EH (cell line): ENCODE measurements around the gene CEMP1.

Experiments
- DNase-seq: peaks from one replicate; pipeline ENCODE4 v3.0.0-alpha.2; 2015; ENCODE audit warnings: low read depth

Gene CEMP1

DNA sequence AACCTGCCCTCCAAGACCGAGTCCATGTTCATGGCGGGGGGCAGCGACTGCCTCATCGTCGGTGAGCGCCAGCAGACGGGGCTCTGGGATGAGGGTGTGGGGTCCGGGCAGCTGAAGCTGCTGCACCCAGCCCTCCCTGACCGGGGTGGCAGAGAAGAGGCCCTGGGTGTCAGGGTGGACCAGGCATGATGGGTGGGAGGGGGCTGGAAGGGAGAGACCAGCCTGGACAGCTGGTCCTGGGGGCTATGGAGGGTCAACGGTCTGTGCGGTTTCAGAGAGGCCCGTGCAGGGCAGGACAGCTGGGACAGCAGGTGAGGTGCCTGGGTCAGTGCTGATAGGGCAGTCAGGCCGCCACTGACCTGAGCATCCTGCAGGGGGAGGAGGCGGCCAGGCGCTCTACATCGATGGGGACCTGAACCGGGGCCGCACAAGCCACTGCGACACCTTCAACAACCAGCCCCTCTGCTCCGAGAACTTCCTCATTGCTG, 30.7 kb downstream of the CEMP1 start:
- DNase-seq = no peak

DNA sequence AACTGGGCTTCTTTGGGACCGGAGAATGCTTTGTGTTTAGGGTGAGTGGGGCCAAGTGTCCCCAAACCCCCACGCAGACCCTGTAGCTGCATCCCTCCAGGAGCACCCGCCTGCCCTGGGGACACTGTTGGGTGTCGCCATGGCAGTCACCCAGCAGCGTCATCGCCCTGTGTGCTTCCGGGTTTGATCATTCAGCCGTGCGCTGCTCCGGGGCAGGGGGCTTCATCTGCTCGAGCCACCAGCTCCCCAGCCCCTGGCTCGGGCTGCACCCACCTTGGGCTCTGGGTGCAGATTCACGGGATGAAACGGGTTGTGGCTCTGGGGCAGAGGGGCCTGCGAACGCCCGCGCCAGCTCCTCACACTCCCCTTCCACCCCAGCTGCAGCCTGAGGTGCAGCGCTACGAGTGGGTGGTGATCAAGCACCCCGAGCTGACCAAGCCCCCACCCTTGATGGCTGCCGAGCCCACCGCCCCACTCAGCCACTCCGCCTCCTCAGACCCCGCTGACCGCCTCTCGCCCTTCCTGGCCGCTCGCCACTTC, 31.2 kb downstream of the CEMP1 start:
- DNase-seq = no peak

DNA sequence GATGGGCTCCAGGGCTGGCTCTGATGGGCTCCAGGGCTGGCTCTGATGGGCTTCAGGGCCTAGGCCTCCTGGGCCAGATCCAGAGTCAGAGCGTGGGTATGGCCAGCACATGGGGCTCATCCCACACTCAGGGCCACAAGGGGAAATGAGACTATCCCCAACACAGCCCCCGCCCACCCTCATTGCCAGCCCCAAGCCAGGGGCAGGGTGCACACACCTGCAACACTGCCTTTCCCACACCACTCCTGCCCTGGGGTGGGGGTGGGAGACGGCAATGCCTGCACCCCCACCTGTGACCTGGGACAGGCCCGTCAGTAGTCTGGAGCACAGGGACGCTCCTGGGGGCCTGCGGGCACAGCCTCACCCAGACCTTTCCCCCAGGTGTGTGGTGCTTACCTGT, 31.8 kb downstream of the CEMP1 start:
- no peak for DNase-seq

DNA sequence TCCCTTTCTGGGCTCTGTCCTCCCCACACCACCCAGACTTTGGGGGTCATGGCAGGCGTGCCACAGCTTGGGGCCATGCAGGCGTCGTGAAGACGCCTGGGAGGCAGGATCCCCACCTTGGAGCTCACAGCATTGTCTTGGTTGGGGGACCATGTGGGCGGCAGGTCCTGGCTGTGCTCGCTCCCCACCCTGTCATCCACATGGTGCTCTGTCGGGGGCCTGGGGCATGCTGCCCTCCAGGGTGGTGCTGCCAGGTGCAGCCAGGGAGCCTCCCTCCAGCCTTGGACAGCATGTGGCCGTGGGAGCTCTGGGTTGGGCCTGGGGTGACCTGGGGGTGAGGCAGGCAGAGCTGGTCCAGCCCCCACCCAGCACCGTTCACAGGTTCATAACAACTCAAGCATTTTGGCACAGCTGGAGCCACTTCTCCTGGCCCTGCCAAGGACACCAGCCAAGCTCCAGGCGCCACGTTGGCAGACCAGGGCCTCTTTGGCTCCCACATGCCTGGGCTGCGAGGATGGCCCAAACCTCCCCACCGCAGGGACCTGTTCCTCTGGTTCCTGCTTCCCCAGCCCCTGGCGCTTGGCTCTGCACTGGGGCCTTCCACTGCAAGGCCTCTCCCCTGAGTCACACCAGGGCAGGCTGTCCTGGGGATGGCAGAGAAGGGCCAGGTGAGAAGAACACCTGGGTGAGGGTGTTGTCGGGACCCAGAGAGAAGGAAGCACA, 32.5 kb downstream of the CEMP1 start:
- DNase-seq = no peak

DNA sequence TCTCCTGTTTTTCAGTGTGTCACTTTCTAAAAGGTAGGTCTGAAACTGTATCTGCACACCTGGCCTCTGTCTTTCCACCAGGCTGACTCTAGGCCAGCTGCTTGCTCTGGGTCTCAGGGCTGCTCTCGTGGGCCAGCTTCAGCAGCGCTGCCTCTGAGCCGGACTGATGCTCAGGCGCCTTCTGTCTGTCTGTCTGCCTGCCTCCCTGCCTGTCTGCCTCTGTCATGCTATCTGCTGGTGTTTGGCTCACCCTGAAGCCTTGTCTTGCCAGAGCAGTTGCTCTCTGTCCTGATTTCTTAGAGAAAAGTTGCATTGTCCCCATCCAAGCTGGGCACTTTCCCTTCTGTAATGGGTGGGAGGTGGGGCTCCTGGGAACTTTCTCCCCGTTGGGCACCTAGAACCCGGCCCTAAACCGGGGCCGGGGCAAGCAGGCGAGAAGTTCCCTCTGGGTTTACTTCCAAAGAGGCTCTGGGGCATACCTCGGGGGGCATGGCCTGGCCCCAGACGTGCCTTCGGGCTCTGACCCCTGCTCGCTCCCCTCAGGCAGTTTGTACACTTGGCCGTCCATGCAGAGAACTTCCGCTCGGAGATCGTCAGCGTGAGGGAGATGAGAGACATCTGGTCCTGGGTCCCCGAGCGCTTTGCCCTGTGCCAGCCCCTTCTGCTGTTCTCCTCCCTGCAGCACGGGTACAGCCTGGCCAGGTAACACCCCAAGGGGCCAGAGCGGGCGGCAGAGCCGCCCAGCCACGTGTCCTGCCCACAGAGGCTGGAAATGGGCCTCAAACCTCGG, 33.3 kb downstream of the CEMP1 start:
- DNase-seq = no peak

DNA sequence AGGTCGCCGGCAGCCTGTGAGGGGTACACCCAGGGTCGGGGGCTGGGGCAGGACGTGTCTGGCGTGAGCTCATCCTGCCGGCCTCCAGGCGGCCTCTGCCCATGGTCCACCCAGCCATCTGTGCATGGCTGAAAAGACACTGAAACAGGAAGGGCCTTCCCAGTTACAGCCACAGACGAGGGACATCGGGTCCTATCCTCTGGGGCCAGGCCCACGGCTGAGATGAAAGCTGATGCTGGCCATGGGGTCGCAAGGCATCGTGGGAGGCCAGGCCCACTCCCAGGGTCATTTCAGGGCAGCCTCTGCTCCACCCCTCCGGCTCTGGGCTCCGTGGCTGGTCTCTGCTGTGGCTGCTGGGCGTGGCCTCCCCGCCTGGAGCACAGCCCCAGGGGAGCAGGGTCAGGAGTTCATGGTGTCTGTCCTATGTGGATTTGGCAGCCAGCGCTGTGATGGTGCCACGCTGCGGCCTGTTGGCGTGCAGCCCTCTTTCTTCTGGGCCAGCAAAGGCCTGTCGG, 34.0 kb downstream of the CEMP1 start:
- DNase-seq = no peak

DNA sequence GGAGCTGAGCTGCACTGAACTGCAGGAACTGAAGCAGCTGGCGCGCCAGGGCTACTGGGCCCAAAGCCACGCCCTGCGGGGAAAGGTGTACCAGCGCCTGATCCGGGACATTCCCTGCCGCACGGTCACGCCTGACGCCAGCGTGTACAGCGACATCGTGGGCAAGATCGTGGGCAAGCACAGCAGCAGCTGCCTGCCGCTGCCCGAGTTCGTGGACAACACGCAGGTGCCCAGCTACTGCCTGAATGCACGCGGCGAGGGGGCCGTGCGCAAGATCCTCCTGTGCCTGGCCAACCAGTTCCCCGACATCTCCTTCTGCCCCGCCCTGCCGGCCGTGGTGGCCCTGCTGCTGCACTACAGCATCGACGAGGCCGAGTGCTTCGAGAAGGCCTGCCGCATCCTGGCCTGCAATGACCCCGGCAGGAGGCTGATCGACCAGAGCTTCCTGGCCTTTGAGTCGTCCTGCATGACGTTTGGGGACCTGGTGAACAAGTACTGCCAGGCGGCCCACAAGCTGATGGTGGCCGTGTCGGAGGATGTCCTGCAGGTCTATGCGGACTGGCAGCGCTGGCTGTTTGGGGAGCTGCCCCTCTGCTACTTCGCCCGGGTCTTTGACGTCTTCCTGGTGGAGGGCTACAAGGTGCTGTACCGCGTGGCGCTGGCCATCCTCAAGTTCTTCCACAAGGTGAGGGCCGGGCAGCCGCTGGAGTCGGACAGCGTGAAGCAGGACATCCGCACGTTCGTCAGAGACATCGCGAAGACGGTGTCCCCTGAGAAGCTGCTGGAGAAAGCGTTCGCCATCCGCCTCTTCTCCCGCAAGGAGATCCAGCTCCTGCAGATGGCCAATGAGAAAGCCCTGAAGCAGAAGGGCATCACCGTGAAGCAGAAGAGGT, 34.7 kb downstream of the CEMP1 start:
- DNase-seq = no peak

DNA sequence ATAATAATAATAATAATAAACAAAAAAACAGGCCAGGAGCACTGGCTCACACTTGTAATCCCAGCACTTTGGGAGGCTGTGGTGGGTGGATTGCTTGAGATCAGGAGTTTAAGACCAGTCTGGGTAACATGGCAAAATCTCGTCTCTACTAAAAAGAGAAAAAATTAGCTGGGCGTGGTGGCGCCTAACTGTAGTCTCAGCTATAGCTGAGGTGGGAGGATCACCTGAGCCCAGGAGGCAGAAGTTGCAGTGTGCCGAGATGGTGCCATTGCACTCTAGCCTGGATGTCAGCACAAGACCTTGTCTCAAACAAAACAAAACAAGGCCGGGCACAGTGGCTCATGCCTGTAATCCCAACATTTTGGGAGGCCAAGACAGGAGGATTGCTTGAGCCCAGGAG, 36.2 kb downstream of the CEMP1 start:
- DNase-seq = no peak

DNA sequence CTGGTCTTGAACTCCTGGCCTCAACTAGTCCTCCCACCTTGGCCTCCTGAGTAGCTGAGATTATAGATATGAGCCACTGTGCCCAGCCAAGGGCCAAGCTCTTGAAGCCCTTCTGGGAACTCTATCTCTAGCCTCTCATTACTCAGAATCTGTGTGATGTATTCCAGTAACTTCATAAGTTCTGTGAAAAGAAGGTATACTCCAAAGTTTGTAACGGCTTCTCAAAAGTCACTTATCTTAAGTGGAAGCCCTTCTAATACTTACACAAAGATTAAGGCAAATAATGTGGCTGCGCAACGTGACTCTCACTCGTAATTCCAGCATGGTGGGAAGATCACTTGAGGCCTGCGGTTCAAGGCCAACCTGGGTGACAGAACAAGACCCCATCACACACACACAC, 36.6 kb downstream of the CEMP1 start:
- DNase-seq = no peak

DNA sequence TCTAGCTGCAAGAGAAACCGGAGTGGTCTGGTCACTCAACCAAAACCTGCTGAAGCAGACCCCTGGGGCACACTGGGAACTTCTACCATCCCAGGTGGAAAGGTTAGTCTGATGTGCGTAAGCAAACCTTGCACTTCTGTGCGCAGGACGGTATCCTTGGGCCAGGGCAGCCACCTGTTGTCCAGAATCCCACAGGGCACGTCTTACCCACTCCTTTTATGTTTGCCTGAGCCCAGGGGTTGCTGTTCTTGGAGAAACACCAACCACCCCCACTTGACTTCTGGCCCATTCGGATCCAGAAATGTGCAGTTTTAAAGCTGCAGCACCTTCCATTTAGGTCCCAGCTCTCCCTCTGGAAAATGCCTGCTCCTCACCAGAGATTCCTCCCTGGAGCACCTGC, 37.6 kb downstream of the CEMP1 start:
- no peak for DNase-seq

DNA sequence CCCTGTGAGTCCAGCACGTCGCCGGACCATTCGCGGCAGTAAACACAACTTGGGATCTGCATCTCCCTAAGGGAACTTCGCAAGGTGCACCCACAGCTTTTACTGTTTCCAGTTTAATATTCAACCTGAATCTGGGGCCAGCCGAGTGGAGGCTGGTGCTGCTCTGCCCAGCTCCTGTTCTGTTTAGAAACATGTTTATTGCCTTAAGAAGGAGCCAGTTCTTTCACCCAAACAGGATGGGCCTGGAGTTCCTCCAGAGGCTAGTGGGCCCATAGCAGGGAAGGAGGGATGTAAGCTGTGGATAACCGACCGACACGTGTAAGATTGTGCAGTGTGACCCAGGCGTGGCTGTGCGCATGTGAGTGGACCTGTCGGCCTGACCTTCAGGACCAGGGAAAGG, 38.9 kb downstream of the CEMP1 start:
- no peak for DNase-seq

DNA sequence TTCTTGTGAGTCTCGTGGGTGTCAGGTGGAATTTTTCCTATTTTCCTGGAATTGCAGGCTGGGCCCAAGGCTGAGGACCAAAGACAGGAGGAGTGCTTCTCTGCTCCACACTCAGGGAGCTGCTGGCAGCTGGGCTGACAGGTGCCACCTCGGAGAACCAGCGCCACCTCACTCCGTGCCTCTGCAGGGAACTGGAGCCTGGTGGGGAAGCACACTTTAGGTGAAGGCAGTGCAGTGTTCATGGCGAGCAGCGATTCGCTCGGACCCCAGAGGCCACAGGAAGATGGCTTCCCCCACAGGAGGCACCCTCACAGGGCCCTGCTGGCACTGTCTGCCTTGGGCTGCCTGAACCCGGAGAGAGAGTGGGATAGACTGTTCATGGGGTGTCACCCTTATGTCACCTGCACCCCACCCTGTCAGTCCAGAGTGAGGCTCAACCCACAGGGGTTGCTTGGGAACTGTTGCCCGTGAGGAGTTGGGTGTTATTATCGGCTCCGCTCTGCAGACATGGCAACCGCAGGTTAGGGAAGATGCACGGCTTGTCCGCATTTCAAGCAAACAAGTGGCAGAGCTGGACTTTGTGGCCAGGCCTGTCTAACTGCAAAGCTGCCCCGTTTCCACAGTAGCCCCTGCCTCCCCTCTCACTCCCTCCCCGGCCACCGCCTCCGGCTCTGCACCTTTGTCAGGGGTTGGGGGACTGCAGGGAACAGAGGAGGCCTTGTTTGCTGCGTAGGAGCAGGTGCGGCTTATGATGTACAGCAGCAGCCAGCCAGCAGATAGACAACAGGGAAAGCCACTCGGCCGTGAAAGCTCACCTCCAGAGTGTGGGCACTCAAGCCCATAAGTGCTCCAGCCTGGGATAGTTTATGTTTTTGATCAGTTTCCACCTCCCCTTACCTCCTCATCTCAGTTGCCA, 40.8 kb downstream of the CEMP1 start:
- no peak for DNase-seq

DNA sequence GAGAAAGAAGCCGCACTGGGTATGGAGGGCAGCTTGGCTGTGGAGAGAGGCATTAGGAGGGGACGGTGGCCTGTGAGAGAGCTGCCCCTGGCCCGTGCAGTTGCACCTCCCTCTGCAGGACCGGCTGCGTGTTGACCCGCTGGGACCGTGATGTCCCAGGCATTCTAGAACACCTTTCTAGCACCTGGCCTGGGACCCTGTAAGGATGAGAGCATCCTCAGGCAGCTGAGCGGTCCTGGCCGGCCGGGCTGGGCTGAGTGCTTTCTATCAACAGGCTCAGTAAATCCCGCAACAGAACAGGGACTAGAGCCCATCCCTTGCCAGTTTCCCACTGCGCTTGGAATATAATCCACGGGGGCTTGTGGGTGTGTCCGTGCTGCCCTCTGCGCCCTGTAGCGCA, 41.6 kb downstream of the CEMP1 start:
- no peak for DNase-seq

DNA sequence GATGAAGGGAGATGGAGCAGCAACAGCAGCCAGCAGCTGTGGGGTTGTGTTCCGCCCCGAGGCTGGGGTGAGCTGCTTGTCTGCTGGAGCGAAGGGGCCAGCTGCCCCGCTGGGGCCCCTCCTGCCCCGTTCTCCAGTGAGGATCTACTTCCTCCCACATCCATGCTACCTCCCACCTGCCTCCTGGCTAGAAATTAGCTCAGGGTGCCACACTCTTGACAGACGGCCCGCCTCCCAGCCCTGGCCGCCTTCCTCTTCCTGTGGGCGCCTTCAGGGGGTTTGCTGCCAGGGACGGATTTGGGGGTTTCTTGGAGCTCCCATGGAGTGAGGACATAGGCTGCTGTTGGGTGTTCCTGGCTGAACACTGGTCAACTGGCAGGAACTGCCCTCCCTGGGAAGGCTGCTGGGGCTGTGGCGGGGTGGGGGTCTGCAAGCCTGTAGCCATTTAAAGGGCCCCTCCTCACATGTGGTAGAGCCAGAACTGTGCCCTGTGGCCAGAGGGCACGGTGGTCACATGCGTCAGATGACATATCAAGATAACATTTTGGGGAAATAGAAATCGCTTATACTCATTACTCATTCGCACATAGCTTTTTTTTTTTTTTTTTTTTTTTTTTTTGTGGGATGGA, 43.2 kb downstream of the CEMP1 start:
- DNase-seq = no peak

DNA sequence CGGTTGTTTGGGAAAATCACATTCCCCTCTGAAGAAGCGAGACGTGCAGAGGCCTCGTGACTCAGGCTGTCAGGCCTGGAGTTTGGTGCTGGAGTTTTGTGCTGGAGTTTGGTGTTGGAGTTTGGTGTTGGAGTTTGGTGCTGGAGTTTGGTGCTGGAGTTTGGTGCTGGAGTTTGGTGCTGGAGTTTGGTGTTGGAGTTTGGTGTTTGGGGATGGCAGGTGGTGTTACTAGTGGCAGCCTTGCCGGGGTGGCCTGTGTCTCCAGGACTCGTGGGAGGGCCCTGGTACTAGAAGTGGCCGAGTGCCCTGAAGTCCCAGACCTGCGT, 43.7 kb downstream of the CEMP1 start:
- DNase-seq = no peak

DNA sequence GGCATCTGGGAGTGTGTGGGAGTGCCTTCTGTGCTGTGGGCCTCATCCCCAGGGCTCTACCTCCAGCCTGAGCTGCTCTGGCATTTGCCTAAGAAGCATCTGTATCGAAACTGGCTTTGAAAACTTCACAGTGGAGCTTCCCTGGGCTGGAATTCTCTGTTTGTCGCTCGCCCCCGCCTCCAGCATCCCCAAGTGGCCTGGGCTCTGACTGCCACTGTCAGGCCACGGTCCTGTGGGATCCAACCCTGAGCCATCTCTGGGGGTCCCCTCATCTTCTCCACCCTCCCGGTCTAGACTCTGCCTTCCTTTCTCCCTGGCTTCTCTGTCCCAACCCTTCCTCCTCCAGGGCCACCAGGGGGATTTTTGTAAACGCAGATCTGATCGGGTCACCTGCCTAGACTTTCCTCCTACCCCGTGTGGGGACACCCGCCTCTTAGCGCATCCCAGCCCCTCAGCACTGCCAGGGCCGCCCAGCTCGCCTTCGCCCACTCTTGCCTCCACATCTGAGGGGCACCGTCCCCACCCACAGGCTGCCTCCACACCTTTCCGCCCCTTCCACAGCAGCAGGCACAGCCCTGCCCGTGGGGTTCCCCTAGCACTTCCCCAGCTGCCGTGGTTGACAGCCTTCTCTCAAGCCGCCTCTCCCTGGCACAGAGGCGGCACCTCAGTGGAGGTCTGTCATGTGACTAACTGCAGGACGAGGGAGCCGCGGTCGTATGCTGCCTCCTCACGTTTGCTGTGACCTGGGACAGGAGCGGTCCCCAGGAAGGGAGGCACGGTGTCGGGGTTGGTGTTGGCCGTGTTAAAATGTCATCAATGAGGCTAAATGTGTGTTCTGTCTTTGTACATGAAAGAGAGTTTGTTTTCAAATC, 44.3 kb downstream of the CEMP1 start:
- DNase-seq = peak; percentile 52

DNA sequence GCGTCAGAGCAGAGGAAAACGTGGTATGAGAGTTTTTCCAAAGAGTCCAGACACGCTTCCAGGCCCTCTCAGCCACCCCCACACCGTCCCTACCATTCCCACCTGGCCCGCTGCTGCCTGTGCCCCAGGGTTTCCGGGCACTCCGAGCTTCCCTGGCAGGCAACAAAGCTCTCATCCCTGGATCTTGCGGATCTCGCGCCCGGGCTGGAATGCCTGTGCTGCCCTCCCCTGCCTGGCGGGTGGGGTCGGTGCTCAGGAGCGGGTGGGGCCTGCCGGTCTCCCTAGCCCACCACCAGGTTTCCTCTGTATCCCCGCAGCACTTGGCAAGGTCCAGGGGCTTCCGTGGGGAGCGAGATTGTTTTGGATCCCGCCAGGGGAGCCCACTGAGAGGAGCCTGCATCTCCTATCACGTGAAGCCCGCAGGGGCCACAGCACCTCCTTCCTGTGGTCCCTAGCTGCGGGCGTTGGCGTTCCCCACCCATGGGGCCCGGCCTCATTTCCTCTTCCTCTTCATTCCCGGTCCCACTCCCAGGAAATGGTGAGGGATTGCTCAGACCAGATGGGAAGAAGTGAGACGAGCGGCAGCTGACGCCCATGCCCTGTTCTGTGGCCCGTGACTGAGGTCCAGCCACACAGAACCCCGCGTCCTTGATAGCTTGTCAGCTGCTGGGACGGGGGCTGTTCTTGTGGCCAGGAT, 45.2 kb downstream of the CEMP1 start:
- DNase-seq = no peak

DNA sequence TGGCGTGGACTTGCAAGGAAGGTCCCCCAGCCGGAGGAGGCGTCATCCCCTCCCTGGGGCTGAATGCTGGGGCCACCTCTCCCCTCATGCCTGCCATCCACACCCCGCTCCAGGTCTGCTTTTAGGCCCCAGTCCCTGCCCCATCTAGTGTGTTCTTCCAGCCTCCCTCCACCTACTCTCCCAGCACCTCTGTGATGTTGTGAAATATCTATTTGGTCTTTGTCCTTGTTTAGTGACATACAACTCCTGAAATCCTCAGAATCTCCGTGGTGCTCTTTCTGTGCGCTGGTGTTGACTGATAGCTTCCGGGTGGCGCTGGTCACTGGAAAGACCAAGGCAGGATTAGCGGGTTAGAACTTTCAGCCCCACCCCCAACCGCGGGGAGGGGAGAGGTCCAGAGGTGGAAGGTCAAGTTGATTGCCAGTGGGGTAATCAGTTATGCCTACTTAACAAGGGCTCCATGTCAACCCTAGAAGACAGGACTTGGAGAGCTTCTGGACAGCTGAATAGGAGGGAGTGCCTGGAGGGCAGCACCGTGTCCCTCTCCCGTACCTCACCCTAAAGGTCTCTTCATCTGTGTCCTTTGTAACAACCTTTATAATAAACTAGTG, 46.2 kb downstream of the CEMP1 start:
- no peak for DNase-seq
